SK-N-SH treated with all-trans-retinoic acid at 6 μM for 48 hours (cell line): Measurements from ENCODE around the gene B3GALT5.

ENCODE experiments used
- ATAC-seq: fragments of 200-7000 bp; cut with Tn5 transposase; 3 replicates; pipeline ENCODE4 v1.9.1; 2020; ENCODE audit warnings: mild to moderate bottlenecking, moderate library complexity
- ARNTL ChIP-seq: fragments of 450-650 bp; formaldehyde crosslinking; IDR thresholded peaks from 2 replicates; pipeline ENCODE4 v1.5.0; 2020; ENCODE audit warnings: low read depth, mild to moderate bottlenecking, moderate library complexity, borderline replicate concordance
- CREB5 ChIP-seq: fragments of 250-450 bp; sonication (Bioruptor Pico); IDR thresholded peaks from 2 replicates; pipeline ENCODE4 v1.5.1; 2020; ENCODE audit warnings: low read depth, mild to moderate bottlenecking, moderate library complexity
- CSDC2 ChIP-seq: fragments of 250-450 bp; sonication (Bioruptor Pico); IDR thresholded peaks from 2 replicates; pipeline ENCODE4 v1.5.0; 2020; ENCODE audit warnings: mild to moderate bottlenecking, moderate library complexity
- CSRNP3 ChIP-seq: fragments of 250-450 bp; sonication (Bioruptor Pico); IDR thresholded peaks from 2 replicates; pipeline ENCODE4 v1.5.1; 2021; ENCODE audit warnings: mild to moderate bottlenecking, moderate library complexity
- ESRRG ChIP-seq: fragments of 250-450 bp; sonication (Bioruptor Pico); IDR thresholded peaks from 2 replicates; pipeline ENCODE4 v1.6.1; 2021; ENCODE audit warnings: mild to moderate bottlenecking
- GLIS3 ChIP-seq: fragments of 250-450 bp; sonication (Bioruptor Pico); IDR thresholded peaks from 2 replicates; pipeline ENCODE4 v1.5.0; 2020; ENCODE audit warnings: mild to moderate bottlenecking, moderate library complexity
- OSR1 ChIP-seq: fragments of 250-450 bp; sonication (Bioruptor Pico); IDR thresholded peaks from 2 replicates; pipeline ENCODE4 v1.8.0; 2022; ENCODE audit warnings: moderate library complexity, mild to moderate bottlenecking, inconsistent platforms
- PATZ1 ChIP-seq: fragments of 250-450 bp; sonication (Bioruptor Pico); IDR thresholded peaks from 2 replicates; pipeline ENCODE4 v1.8.0; 2020; ENCODE audit warnings: mild to moderate bottlenecking, moderate library complexity, borderline replicate concordance
- POU6F1 ChIP-seq: fragments of 250-450 bp; sonication (Bioruptor Pico); IDR thresholded peaks from 2 replicates; pipeline ENCODE4 v1.8.0; 2021; ENCODE audit warnings: low read depth, mild to moderate bottlenecking, moderate library complexity, borderline replicate concordance
- RARB ChIP-seq: fragments of 250-450 bp; sonication (Bioruptor Pico); IDR thresholded peaks from 2 replicates; pipeline ENCODE4 v1.8.0; 2021; ENCODE audit warnings: mild to moderate bottlenecking, moderate library complexity
- SNAI2 ChIP-seq: fragments of 250-450 bp; sonication (Bioruptor Pico); IDR thresholded peaks from 2 replicates; pipeline ENCODE4 v1.5.0; 2020; ENCODE audit warnings: mild to moderate bottlenecking, moderate library complexity
- TCF4 ChIP-seq: fragments of 250-450 bp; sonication (Bioruptor Pico); IDR thresholded peaks from 2 replicates; pipeline ENCODE4 v1.8.0; 2021; ENCODE audit warnings: mild to moderate bottlenecking, moderate library complexity, borderline replicate concordance
- TOX ChIP-seq: fragments of 250-450 bp; sonication (Bioruptor Pico); IDR thresholded peaks from 2 replicates; pipeline ENCODE4 v1.8.0; 2021; ENCODE audit warnings: mild to moderate bottlenecking, moderate library complexity, borderline replicate concordance
- TSHZ2 ChIP-seq: fragments of 250-450 bp; sonication (Bioruptor Pico); IDR thresholded peaks from 2 replicates; pipeline ENCODE4 v1.5.0; 2020; ENCODE audit warnings: mild to moderate bottlenecking, moderate library complexity
- ZFP3 ChIP-seq: fragments of 250-450 bp; sonication (Bioruptor Pico); IDR thresholded peaks from 2 replicates; pipeline ENCODE4 v1.5.0; 2020; ENCODE audit warnings: mild to moderate bottlenecking, moderate library complexity
- ZFP30 ChIP-seq: fragments of 450-650 bp; formaldehyde crosslinking; IDR thresholded peaks from 2 replicates; pipeline ENCODE4 v1.5.0; 2022; ENCODE audit warnings: mild to moderate bottlenecking, moderate library complexity
- ZNF70 ChIP-seq: fragments of 450-650 bp; formaldehyde crosslinking; IDR thresholded peaks from 2 replicates; pipeline ENCODE4 v1.5.0; 2020; ENCODE audit warnings: mild to moderate bottlenecking, moderate library complexity
- ZNF8 ChIP-seq: fragments of 450-650 bp; formaldehyde crosslinking; IDR thresholded peaks from 2 replicates; pipeline ENCODE4 v1.5.0; 2020; ENCODE audit warnings: mild to moderate bottlenecking, moderate library complexity

The B3GALT5 gene

GRCh38 chr21:39602076-39602689 lies 10.6 kb upstream of the B3GALT5 start:
- no peak for ATAC-seq
- no peak for TF ChIP-seq CSRNP3 (CRISPR knock-in tag)
- no peak for TF ChIP-seq OSR1 (CRISPR knock-in tag)
- no peak for TF ChIP-seq ZFP3 (CRISPR knock-in tag)
- no peak for TF ChIP-seq ARNTL (CRISPR knock-in tag)
- no peak for TF ChIP-seq CSDC2 (CRISPR knock-in tag)
- TF ChIP-seq ZNF8, result no peak
- TF ChIP-seq, all 23 proteins: peak for 0

- ATAC-seq, result no peak
- no peak for TF ChIP-seq ESRRG (CRISPR knock-in tag)
- no peak for TF ChIP-seq RARB
- TF ChIP-seq PATZ1 (CRISPR knock-in tag), result no peak
- no peak for TF ChIP-seq SNAI2 (CRISPR knock-in tag)
- no peak for TF ChIP-seq TCF4 (CRISPR knock-in tag)
Measured at GRCh38 chr21:39602793-39603192, 9.9 kb upstream of the B3GALT5 start.

GRCh38 chr21:39604951-39605350 lies 7.8 kb upstream of the B3GALT5 start:
- TF ChIP-seq TSHZ2 (no peak), ZNF70 (no peak), ESRRG (CRISPR knock-in tag) (no peak), CSRNP3 (CRISPR knock-in tag) (no peak), CREB5 (CRISPR knock-in tag) (no peak), GLIS3 (no peak), OSR1 (CRISPR knock-in tag) (no peak), ZFP30 (no peak), POU6F1 (CRISPR knock-in tag) (no peak), TOX (CRISPR knock-in tag) (no peak)
- no peak for ATAC-seq

DNA sequence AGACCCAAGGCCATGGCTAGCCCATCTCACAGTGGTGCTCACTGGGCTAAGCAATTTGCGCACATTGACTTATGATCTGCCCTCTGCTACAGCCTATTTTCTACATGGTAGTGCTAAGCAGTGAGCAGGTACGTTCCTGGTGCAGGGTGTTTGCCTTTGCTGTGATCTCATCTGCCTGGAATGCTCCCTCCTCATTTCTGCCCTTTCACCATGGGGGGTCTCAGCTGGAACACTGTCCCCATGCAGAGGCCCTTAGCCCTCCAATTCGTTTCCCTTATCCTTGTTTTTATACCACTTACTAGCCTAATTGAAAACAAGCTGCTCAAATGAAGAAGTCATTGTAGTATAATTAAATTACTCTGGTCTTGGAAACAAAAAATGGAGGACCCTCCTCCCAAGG lies 2.0 kb upstream of the B3GALT5 start:
- TF ChIP-seq SNAI2 (CRISPR knock-in tag) (no peak), TCF4 (CRISPR knock-in tag) (no peak), CSDC2 (CRISPR knock-in tag) (no peak)
- no peak for ATAC-seq
